Upper lobe of left lung (tissue), 6 donors: ENCODE data around the gene PPP6C. TPM values are rescaled to one million over a fixed set of nuclear protein-coding genes. Genes with fewer than 3 reads are reported as not detected.

ENCODE experiments used
- ATAC-seq, 2 donors: fragments of 200-7000 bp; cut with Tn5 transposase; one replicate each; pipeline ENCODE4 v1.9.1; 2022; ENCODE audit warnings: mild to moderate bottlenecking in 2 of 2, moderate library complexity in 2 of 2; ENCODE audit not compliant: low FRiP score in 2 of 2
- DNase-seq, 2 donors: peaks; one replicate each; pipeline ENCODE4 v3.0.0-alpha.2; 2019 to 2020
- H3K27ac ChIP-seq, 4 donors: fragments of 200-600 bp; sonication (generic); one replicate each; pipeline ENCODE4 v1.5.1; 2016 to 2019
- H3K27me3 ChIP-seq, 4 donors: fragments of 200-600 bp; sonication (generic); one replicate each; pipeline ENCODE4 v1.5.1; 2017 to 2019
- H3K36me3 ChIP-seq, 4 donors: fragments of 200-600 bp; sonication (generic); one replicate each; pipeline ENCODE4 v1.5.1; 2016 to 2019
- H3K4me1 ChIP-seq, 4 donors: fragments of 200-600 bp; sonication (generic); one replicate each; pipeline ENCODE4 v1.5.1; 2018 to 2019
- H3K4me3 ChIP-seq, 4 donors: fragments of 200-600 bp; sonication (generic); one replicate each; pipeline ENCODE4 v1.5.1; 2017 to 2019; ENCODE audit warnings: mild to moderate bottlenecking in 2 of 4, moderate library complexity in 1 of 4
- H3K9me3 ChIP-seq, 4 donors: fragments of 200-600 bp; sonication (generic); one replicate each; pipeline ENCODE4 v1.5.1; 2018 to 2019
- EP300 ChIP-seq, 4 donors: sonication (generic); formaldehyde crosslinking; IDR thresholded peaks; one replicate each; pipeline ENCODE4 v1.5.1; 2017; ENCODE audit warnings: antibody characterized with exemption in 4 of 4, control low read depth in 2 of 4
- POLR2A ChIP-seq, 4 donors: fragments of 450-650 bp; IDR thresholded peaks; one replicate each; pipeline ENCODE4 v1.5.1; 2016 to 2017; ENCODE audit warnings: antibody characterized with exemption in 4 of 4, mild to moderate bottlenecking in 2 of 4
- POLR2AphosphoS5 ChIP-seq, 2 donors: sonication (generic); formaldehyde crosslinking; IDR thresholded peaks; one replicate each; pipeline ENCODE4 v1.5.1; 2017; ENCODE audit warnings: antibody characterized with exemption in 2 of 2
- whole genome bisulfite sequencing, 2 donors: methylation state at CpG; one replicate each; pipeline ENCODE4 v1.1.5; 2017 to 2018; 5-methylcytosine and 5-hydroxymethylcytosine counted together
- total RNA-seq, 6 donors: library from RNA; depleted of rRNA in 4 of 6; stranded (reverse); fragments of >200 nt in 4 of 6; gene quantifications; one replicate each; pipeline versions ENCODE4 v1.1.0 to v1.2.1, GENCODE V29; 2016 to 2021
- TF ChIP-seq, protein P1 (sequence below), 6 experiments: fragments of 450-650 bp in 4 of 6; fragments of 200-600 bp in 2 of 6; sonication (generic) in 2 of 6; IDR thresholded peaks; one replicate each; pipeline ENCODE4 v1.5.1; 2016 to 2019; ENCODE audit warnings: antibody characterized with exemption in 6 of 6
- donor health status: DM: no; HTN: no; CAD: no; lungs with moderate emphysema.
- donor health status: DM: no; HTN: yes; CAD: no; lungs with severe emphysema.

The PPP6C gene
- total RNA-seq, 6 donors from 2014 or later = 7.5 to 42.5 (median 36.7) TPM

DNA sequence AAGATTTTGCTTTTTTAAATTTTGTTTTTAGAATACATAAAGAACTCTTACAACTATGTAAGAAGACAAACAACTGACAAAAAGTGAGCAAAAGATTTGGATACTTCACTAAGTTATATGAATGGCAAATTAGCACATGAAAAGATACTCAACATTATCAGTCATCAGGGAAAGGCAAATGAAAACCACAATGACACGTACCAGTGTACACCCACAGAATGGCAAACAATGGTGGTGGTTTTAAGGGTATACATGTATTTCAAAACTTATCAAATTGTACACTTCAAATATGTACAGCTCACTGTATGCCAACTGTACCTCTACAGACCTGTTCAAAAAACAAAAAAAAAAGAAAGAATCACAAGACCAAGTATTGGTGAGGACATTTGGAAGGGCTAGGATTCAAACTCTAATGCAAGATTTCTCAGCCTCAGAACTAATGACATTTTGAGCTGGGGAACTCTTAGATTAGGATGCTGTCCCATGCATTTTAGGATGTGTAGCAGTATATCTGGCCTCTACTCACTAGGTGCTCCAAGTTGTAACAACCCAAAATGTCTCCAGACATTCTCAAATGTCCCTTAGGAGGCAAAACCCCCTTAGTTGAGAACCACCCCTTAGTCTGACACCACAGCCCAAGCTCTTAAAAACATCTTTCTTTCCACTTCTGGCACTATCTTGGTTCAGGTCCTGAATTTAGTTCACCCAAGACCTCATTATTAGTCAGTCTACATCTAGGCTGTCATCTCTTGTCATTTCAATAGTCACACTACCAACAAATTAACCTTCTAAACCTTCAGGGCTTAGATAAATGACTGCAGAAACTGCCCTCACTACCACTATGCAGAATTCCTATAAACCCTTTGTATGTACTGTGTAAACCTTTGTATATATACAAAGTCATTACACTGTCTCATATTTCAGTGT lies 55.9 kb downstream of the PPP6C start:
- ATAC-seq = no peak
- TF ChIP-seq POLR2A (IDR thresholded peaks at IDR 0.05) = no peak
- TF ChIP-seq POLR2AphosphoS5 (IDR thresholded peaks at IDR 0.05) = no peak
- TF ChIP-seq, protein P1, sequence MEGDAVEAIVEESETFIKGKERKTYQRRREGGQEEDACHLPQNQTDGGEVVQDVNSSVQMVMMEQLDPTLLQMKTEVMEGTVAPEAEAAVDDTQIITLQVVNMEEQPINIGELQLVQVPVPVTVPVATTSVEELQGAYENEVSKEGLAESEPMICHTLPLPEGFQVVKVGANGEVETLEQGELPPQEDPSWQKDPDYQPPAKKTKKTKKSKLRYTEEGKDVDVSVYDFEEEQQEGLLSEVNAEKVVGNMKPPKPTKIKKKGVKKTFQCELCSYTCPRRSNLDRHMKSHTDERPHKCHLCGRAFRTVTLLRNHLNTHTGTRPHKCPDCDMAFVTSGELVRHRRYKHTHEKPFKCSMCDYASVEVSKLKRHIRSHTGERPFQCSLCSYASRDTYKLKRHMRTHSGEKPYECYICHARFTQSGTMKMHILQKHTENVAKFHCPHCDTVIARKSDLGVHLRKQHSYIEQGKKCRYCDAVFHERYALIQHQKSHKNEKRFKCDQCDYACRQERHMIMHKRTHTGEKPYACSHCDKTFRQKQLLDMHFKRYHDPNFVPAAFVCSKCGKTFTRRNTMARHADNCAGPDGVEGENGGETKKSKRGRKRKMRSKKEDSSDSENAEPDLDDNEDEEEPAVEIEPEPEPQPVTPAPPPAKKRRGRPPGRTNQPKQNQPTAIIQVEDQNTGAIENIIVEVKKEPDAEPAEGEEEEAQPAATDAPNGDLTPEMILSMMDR (IDR thresholded peaks at IDR 0.05) = no peak
- TF ChIP-seq EP300 (IDR thresholded peaks at IDR 0.05) = no peak
- H3K27me3 ChIP-seq = no peaks in the 10 kb centered on the region
- DNase-seq = no peak
- H3K4me3 ChIP-seq = no peak overlapping the region
- H3K27ac ChIP-seq = no peak overlapping the region
- peaks cover 0 to 2% (median 0%) of the 10 kb centered on the region in 4 donors for H3K4me1 ChIP-seq
- no peaks in the 10 kb centered on the region for H3K36me3 ChIP-seq
- 67 to 71% methylated on average over 1 of the region's 1 CpG for WGBS, 2 donors
- no peaks in the 10 kb centered on the region for H3K9me3 ChIP-seq

DNA sequence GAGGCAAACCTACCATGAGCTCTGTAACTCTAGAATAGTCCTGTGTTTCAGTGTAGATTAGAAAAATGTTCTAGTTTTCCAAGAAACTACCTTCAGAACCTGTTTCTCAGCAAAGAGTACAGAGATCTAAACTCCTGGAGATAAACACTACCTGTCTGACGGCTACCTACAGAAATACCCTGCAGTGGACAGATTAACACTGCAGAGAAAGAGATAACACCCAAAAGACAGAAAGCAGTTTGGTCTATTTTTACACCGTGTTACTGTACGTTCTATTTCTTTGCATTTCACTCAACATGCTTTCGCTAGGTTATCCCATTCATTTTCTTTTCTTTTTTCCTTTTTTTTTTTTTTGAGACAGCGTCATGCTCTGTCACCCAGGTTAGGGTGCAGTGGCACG lies 57.8 kb downstream of the PPP6C start:
- H3K27me3 ChIP-seq = no peaks in the 10 kb centered on the region
- ATAC-seq (no peak), DNase-seq (no peak)
- H3K27ac ChIP-seq = no peak overlapping the region
- H3K36me3 ChIP-seq = no peaks in the 10 kb centered on the region
- TF ChIP-seq POLR2A (IDR thresholded peaks at IDR 0.05) = no peak
- TF ChIP-seq POLR2AphosphoS5 (IDR thresholded peaks at IDR 0.05) = no peak
- TF ChIP-seq, protein P1 (IDR thresholded peaks at IDR 0.05) = no peak
- no peak for TF ChIP-seq EP300 (IDR thresholded peaks at IDR 0.05)
- WGBS, 2 donors = 87 to 89% methylated on average over 6 of the region's 6 CpGs
- H3K9me3 ChIP-seq = no peaks in the 10 kb centered on the region
- H3K4me1 ChIP-seq = peaks cover 0 to 2% (median under 1%) of the 10 kb centered on the region in 4 donors
- H3K4me3 ChIP-seq = no peak overlapping the region

DNA sequence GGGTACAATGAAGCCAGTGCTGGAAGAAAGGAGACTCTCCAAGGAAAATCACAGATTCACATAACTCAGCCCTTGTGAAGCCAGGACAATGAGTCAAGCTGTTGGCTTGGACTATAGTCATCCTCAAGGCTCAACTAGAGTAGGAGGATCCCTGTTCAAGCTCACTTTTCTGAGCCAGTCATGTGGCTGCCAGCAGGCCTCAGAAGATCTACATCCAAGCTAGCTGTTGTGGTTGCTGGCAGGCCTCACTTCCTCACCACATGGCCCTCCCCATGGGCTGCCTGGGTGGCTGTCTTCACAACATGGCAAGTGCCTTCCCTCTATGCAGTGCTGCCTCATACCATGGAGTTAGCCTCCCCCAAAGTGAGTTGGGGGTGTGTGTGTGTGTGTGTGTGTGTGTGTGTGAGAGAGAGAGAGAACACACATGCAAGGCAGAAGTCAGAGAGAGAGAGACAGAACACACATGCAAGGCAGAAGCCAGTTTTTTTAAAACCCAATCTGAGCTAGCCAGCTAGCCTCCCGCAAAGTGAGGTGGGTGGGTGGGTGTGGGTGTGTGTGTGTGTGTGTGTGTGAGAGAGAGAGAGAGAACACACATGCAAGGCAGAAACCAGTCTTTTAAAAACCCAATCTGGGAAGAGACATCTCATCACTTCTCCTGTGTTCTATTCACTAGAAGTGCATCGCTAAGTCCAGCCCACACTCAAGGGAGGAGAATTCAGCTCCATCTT lies 63.4 kb downstream of the PPP6C start:
- peak in 1 of 2 donors; percentile 84 for DNase-seq
- TF ChIP-seq POLR2A (IDR thresholded peaks at IDR 0.05) (no peak), POLR2AphosphoS5 (IDR thresholded peaks at IDR 0.05) (no peak), EP300 (IDR thresholded peaks at IDR 0.05) (no peak)
- TF ChIP-seq, protein P1 (IDR thresholded peaks at IDR 0.05) = no peak

DNA sequence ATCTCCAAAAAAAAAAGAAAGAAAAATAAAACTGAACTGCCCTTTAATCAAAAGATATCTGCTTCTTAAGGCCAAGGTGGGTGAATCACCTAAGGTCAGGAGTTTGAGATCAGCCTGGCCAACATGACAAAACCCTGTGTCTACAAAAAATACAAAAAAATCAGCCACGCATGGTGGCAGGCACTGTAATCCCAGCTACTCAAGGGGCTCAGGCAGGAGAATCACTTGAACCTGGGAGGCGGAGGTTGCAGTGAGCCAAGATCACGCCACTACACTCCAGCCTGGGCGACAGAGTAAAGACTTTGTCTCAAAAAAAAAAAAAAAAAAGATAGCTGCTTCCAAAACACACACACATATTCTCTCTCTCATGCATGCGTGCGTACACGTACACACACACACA lies 64.1 kb downstream of the PPP6C start:
- Histone ChIP-seq H3K4me1 (peaks cover 0 to 16% (median 10%) of the 10 kb centered on the region in 4 donors), H3K4me3 (no peak overlapping the region), H3K27me3 (no peaks in the 10 kb centered on the region), H3K36me3 (no peaks in the 10 kb centered on the region), H3K9me3 (no peaks in the 10 kb centered on the region), H3K27ac (peak overlapping the region; percentile 1 to 63 (median 56))
- TF ChIP-seq, protein P1 (IDR thresholded peaks at IDR 0.05) = no peak
- TF ChIP-seq POLR2A (IDR thresholded peaks at IDR 0.05) (no peak), POLR2AphosphoS5 (IDR thresholded peaks at IDR 0.05) (no peak), EP300 (IDR thresholded peaks at IDR 0.05) (no peak)
- DNase-seq (peak in 1 of 2 donors; percentile 38), ATAC-seq (no peak)
- 57 to 67% methylated on average over 7 of the region's 7 CpGs for WGBS, 2 donors

More for the DNA sequence above, 63.4 kb downstream of the PPP6C start:
- H3K4me1 ChIP-seq = peaks cover 0 to 16% (median 10%) of the 10 kb centered on the region in 4 donors
- no peaks in the 10 kb centered on the region for H3K27me3 ChIP-seq
- peak overlapping the region; percentile 1 to 57 (median 36) for H3K27ac ChIP-seq
- WGBS, 2 donors = 65 to 88% methylated on average over 2 of the region's 2 CpGs
- H3K4me3 ChIP-seq = no peak overlapping the region
- no peaks in the 10 kb centered on the region for H3K9me3 ChIP-seq
- H3K36me3 ChIP-seq = no peaks in the 10 kb centered on the region
- ATAC-seq = peak; percentile 91 to 96
